Erythroblast (primary cell): ENCODE measurements around the gene FCHSD1.

Experiments
- GATA1 ChIP-seq: IDR thresholded peaks from 2 replicates; pipeline ENCODE4 v1.6.1; 2011; ENCODE audit warnings: low read depth, mild to moderate bottlenecking, control low read depth, low read length, moderate library complexity
- POLR2A ChIP-seq: IDR thresholded peaks from 2 replicates; pipeline ENCODE4 v1.6.1; 2011; ENCODE audit warnings: mild to moderate bottlenecking, low read length

DNA sequence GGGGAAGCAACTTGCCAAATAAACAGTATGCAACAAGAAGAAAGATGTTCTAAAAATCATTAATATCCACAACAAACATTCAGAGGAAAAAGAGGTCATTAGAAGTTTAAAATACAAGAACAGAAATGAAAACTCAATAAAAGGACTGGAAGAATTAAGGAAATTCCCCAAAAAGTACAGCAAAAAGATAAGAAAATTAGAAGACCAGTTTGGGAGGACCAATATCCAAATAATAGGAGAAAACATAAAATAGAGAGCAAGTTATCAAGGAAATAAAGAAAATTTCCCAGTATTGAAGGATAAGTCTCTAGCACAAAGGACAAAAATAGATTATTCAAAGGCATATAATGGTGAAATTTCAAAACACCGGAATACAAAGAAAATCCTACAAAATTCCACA is 54.4 kb downstream of the FCHSD1 start:
- TF ChIP-seq POLR2A = no peak
- no peak for TF ChIP-seq GATA1
